GM18520 (cell line): Measurements from ENCODE around the gene CREB3.

ENCODE experiments used
- ATAC-seq: cut with Tn5 transposase; IDR thresholded peaks from one replicate; pipeline ENCODE4 v1.9.1; 2021; ENCODE audit not compliant: unreplicated experiment

The CREB3 gene, protein sequence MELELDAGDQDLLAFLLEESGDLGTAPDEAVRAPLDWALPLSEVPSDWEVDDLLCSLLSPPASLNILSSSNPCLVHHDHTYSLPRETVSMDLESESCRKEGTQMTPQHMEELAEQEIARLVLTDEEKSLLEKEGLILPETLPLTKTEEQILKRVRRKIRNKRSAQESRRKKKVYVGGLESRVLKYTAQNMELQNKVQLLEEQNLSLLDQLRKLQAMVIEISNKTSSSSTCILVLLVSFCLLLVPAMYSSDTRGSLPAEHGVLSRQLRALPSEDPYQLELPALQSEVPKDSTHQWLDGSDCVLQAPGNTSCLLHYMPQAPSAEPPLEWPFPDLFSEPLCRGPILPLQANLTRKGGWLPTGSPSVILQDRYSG

GRCh38 chr9:35732185-35732799 is at the start of gene CREB3, which contains the start of gene TLN1:
CREB3 (plus strand) TSS chr9:35732666; CDS start chr9:35732773, 107 bp downstream.
TLN1 (minus strand) TSS chr9:35732195; CDS start chr9:35725694, 6,501 bp downstream.
- peak; percentile 69 for ATAC-seq

GRCh38 chr9:35683323-35683722 is 49.1 kb upstream of the CREB3 start:
- ATAC-seq: no peak

DNA sequence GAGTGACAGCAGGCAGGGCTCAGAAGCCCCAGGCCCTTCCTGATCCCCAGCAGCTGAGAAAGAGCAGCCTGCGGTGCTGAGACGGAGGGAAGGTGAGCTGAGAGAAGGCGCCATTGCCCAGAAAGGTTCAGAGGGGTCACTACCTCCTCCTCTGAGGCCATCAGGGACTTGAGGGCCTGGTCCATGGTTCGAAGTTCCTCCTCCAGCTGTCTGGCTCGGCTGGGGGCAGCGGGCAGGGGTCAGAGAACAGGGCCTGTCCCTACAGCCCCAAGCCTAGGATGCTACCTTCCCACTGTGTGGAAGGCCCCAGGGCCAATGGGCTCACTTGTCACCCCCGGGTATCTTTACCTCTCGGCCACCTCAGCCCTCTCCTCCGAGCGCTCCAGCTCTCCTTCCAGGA is 47.5 kb upstream of the CREB3 start:
- no peak for ATAC-seq

- ATAC-seq: no peak
Observed at GRCh38 chr9:35685506-35685905, 47.0 kb upstream of the CREB3 start.

DNA sequence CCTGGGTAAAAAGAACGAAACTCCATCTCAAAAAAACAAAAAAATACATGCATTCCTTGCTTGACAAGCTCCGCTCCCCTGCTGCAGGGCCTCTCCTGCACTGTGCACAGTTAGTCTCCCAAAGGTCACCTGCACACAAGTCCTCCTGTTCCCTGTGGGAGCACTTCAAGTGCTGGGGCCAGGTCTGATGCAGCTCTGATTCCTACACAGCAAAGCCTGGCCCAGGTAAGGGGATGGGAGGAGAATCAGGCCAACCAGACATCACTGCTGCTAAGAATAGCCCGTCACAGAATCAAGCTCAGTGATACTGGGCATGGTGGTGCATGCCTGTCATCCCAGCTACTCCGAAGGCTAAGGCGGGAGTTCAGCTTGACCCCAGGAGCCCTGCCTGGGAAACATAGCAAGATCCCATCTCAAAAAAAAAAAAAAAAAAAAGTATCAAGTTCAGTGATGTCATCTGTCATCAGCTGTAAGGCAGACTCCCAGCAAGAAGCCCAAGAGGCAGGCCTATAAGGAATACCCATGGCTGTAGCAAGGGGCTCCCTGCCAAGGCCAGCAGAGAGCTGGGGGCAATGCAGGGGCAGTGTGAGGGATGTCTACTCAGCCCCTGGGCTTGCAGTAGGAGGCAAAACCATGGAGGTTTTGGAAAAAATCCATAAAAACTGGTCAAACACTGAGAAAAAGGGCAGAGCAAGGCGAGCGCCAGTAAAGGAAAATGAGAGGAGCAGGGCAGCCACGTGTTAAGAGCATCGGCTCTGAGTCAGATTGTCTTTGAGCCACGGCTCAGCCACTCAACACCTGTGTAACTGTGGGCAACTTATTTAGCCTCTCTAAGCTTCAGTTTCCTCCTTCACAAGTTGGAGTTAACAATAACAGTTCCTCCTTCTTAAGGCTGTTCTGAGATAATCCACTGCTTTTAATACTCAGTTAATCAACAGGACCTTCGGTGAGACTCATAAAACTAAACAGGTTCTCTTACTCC is 46.0 kb upstream of the CREB3 start:
- peak; percentile 34 for ATAC-seq

GRCh38 chr9:35687306-35687705 is 45.2 kb upstream of the CREB3 start:
- no peak for ATAC-seq

DNA sequence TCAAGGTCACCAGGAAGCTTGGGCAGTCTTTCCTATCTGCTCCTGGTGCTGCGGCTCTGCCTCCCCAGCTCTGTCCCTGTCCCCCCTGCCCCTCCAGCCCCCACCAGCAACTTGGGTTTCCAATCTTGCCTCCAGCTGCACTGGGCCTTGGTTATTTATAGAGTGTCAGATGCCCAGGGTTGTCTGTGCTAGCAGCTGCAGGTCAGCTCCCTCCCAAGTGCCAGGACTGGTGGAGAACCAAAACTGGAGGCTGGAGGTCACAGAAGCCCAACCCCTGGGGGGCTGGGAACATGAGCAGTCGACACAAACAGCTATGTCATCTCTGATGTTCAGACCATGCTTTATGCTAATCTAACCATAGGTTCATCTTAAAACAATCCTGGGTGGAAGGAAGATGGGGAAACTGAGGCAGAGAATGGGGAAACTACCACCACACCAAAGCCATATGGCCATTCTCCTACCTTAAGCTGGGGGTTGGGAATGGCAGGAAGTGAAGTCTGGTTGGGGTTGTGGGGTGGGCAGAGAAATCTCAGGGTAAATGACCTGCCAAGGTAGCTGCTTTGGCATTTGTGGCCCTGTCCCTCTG is 44.4 kb upstream of the CREB3 start:
- ATAC-seq: no peak

GRCh38 chr9:35688558-35689541 is 43.6 kb upstream of the CREB3 start:
- ATAC-seq: no peak

DNA sequence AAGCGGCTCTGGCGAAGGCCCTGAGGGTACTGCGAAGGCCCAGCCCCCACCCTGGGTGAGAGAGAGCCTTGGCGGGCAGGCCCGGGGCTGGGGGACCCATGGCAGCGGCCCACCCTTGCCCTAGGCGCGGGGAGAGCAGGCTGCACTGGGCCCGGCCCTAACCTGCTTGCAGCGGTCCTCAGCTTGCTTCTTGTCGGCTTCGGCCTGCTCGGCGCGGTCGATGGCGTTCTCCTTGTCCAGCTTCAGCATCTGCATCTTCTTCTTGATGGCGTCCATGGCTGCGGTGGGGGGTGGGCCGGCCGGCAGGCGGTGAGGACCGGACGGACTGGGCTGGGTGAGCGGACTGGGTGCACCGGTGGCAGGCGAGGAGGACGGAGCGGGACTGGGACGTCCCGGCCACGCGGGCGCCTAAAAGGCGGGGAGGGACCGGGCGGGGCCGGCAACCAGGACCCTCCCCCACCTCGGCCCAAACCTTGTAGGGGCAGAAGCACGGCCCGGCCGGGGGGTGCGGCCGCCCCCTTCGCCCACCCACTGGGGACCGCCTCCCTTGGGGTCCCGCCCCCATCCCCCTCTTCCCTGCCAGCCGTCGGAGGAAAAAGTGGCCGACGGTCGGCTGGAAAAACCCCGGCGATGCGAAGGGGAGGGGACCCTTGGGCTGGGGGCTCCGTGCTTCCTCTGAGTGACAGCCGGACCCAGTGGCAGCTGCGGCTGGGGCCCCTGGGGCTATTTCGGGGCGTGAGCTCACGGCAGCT is 42.7 kb upstream of the CREB3 start, which contains the start of gene TPM2:
TPM2 (minus strand) TSS at position 384 of the 752 bp plus-strand sequence; CDS start at position 276, 108 bp downstream.
- ATAC-seq: no peak

GRCh38 chr9:35690294-35690613 is 42.2 kb upstream of the CREB3 start:
- no peak for ATAC-seq

GRCh38 chr9:35690614-35691333 is 41.7 kb upstream of the CREB3 start:
- no peak for ATAC-seq

GRCh38 chr9:35691334-35691650 is 41.2 kb upstream of the CREB3 start:
- no peak for ATAC-seq

DNA sequence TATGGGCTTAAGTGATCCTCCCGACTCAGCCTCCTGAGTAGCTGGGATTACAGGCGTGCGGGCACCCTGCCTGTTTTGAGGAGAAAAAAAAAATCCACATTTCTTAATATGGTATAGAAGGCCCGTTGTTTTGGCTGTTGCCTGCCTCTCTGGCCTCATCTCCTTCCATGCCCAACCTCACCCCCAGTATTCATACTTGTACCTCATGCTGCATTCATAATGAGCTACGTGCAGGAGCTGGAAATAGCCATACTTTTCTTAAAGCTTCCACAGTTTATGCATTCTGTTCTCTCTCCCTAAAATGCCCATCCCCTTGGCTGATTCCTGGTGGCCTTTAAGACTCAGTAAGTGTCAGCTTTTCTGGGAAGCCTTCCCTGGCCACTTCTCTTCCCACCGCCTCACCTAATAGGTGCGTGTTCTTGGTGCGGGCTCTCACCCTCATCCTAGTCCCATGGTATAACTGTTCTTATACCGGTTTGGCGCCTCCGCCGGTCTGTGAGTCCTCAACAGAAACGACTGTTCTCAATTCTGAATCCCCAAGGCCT is 40.6 kb upstream of the CREB3 start:
- no peak for ATAC-seq

GRCh38 chr9:35695943-35696401 is 36.5 kb upstream of the CREB3 start:
- ATAC-seq: no peak

- no peak for ATAC-seq
Observed at GRCh38 chr9:35696520-35697215, 35.8 kb upstream of the CREB3 start.

GRCh38 chr9:35697486-35697885 is 35.0 kb upstream of the CREB3 start:
- no peak for ATAC-seq

- no peak for ATAC-seq
Observed at GRCh38 chr9:35698231-35698630, 34.2 kb upstream of the CREB3 start.

GRCh38 chr9:35700031-35700430 is 32.4 kb upstream of the CREB3 start:
- ATAC-seq: no peak
